Measurements from ENCODE around the gene RGS10. TPM values are rescaled to one million over a fixed set of nuclear protein-coding genes. Genes with fewer than 3 reads are reported as not detected.

Gene RGS10
- total and polyA plus RNA-seq, 9 of the 15 experiments (the other 6 are each of a cell fraction or from before 2014, with no cell fraction given), result 31.9 to 123 (median 62.1) TPM

GRCh38 chr10:119542988-119543813 lies 682 bp upstream of the RGS10 start (continued):
- TF ChIP-seq SIN3B (IDR thresholded peaks at IDR 0.05; ENCODE audit: low read depth) (no peak; the same call in 1 of the 2 replicates), E2F4 (CRISPR knock-in tag; IDR thresholded peaks at IDR 0.05; ENCODE audit: low read depth) (no peak), BCLAF1 (IDR thresholded peaks at IDR 0.05; ENCODE audit: borderline replicate concordance in 1 of 2, control insufficient read depth in 1 of 2, low read depth in 2 of 2, low read length in 1 of 2) (no peak), SMAD2 (IDR thresholded peaks at IDR 0.05; ENCODE audit: low read depth, low read length) (no peak), SMC3 (conservative IDR thresholded peaks at IDR 0.05; ENCODE audit: insufficient read depth, low read depth, low read length) (0 out of 2 replicates have a peak, but pooled peaks have one; percentile 4), DIDO1 (tag; IDR thresholded peaks at IDR 0.05; ENCODE audit: low read depth) (no peak), TBL1XR1 (IDR thresholded peaks at IDR 0.05; ENCODE audit: low read length in 2 of 2) (no peak), CREM (IDR thresholded peaks at IDR 0.05; ENCODE audit: low read depth) (no peak), MCM5 (IDR thresholded peaks at IDR 0.05; ENCODE audit: low read depth) (no peak), CBFA2T2 (conservative IDR thresholded peaks at IDR 0.05) (no peak), ZNF778 (CRISPR knock-in tag; IDR thresholded peaks at IDR 0.05) (no peak), HMGXB4 (CRISPR knock-in tag; IDR thresholded peaks at IDR 0.05) (no peak), KLF13 (tag; IDR thresholded peaks at IDR 0.05; ENCODE audit: borderline replicate concordance, low read depth) (no peak), ATF4 (CRISPR knock-in tag; IDR thresholded peaks at IDR 0.05) (no peak), BCL6 (CRISPR knock-in tag; IDR thresholded peaks at IDR 0.05) (no peak), MLX (CRISPR knock-in tag; conservative IDR thresholded peaks at IDR 0.05) (no peak), MEF2D (tag; conservative IDR thresholded peaks at IDR 0.05; ENCODE audit: low read depth) (no peak), ZNF512 (tag; IDR thresholded peaks at IDR 0.05) (no peak)
